Liver (tissue), 3 donors: Measurements from ENCODE around the gene CX3CL1.

Source experiments
- CTCF ChIP-seq: fragments of 150-350 bp; IDR thresholded peaks from 2 replicates; pipeline ENCODE4 v1.5.1; 2017; ENCODE audit warnings: improper control_type of control experiment, low read depth, low read length; ENCODE audit not compliant: missing input control
- EGR1 ChIP-seq, 2 donors: IDR thresholded peaks; 2 replicates each; pipeline ENCODE4 v1.6.1; 2016 to 2018; ENCODE audit warnings: antibody characterized with exemption in 2 of 2, low read depth in 2 of 2
- RAD21 ChIP-seq, 2 donors: IDR thresholded peaks; 2 replicates each; pipeline ENCODE4 v1.6.1; 2016; ENCODE audit warnings: antibody characterized with exemption in 2 of 2, mild to moderate bottlenecking in 2 of 2
- TF ChIP-seq, protein P1 (sequence below): IDR thresholded peaks from 2 replicates; pipeline ENCODE4 v1.6.1; 2016; ENCODE audit warnings: antibody characterized with exemption
- TF ChIP-seq, protein P2 (sequence below): IDR thresholded peaks from 2 replicates; pipeline ENCODE4 v1.6.1; 2016; ENCODE audit warnings: antibody characterized with exemption
- donor health status: healthy.
- donor health status: healthy.

GRCh38 chr16:57430955-57431354 lies 58.7 kb downstream of the CX3CL1 start:
- TF ChIP-seq CTCF: no peak
- TF ChIP-seq, protein P1, sequence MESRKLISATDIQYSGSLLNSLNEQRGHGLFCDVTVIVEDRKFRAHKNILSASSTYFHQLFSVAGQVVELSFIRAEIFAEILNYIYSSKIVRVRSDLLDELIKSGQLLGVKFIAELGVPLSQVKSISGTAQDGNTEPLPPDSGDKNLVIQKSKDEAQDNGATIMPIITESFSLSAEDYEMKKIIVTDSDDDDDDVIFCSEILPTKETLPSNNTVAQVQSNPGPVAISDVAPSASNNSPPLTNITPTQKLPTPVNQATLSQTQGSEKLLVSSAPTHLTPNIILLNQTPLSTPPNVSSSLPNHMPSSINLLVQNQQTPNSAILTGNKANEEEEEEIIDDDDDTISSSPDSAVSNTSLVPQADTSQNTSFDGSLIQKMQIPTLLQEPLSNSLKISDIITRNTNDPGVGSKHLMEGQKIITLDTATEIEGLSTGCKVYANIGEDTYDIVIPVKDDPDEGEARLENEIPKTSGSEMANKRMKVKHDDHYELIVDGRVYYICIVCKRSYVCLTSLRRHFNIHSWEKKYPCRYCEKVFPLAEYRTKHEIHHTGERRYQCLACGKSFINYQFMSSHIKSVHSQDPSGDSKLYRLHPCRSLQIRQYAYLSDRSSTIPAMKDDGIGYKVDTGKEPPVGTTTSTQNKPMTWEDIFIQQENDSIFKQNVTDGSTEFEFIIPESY: no peak
- TF ChIP-seq EGR1 (IDR thresholded peaks at IDR 0.05; ENCODE audit: low read depth in 2 of 2): no peak
- TF ChIP-seq RAD21 (IDR thresholded peaks at IDR 0.05): no peak
- TF ChIP-seq, protein P2, sequence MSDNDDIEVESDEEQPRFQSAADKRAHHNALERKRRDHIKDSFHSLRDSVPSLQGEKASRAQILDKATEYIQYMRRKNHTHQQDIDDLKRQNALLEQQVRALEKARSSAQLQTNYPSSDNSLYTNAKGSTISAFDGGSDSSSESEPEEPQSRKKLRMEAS: no peak
